GM23248 (cell line): Measurements from ENCODE around the gene ANKRD24.

Experiments used
- EZH2 ChIP-seq: fragments of 200-600 bp; sonication (generic); IDR thresholded peaks from 2 replicates; pipeline ENCODE4 v1.6.1; 2018; ENCODE audit warnings: antibody characterized with exemption, mild to moderate bottlenecking; ENCODE audit not compliant: insufficient read depth, poor library complexity, severe bottlenecking
- EZH2phosphoT487 ChIP-seq: fragments of 200-600 bp; sonication (generic); IDR thresholded peaks from 2 replicates; pipeline ENCODE4 v1.6.1; 2018; ENCODE audit warnings: antibody characterized with exemption, moderate library complexity, mild to moderate bottlenecking, low read depth; ENCODE audit not compliant: insufficient read depth

GRCh38 chr19:4187313-4188122, 5.0 kb downstream of the ANKRD24 start:
- TF ChIP-seq EZH2 (no peak), EZH2phosphoT487 (no peak)
